ENCODE measurements around the gene KLHL20.

DNA sequence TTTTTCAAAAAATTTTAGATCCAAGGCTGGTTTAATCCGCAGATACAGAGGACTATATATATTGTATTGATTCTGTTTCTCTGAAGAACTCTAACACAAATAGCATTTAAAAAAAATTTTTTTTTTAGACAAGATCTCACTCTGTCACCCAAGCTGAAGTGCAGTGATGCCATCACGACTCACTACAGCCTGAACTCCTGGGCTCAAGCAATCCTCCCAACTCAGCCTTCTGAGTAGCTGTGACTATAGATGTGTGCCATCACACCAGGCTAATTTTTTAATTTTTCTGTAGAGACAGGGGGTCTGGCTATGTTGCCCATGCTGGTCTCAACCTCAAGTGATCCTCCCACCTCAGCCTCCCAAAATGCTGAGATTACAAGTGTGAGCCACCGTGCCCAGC, 48.1 kb upstream of the KLHL20 start:
- TF ChIP-seq ZNF274 (IDR thresholded peaks at IDR 0.05; ENCODE audit: low read depth, low read length) (no peak), YY1 (IDR thresholded peaks at IDR 0.05; ENCODE audit: insufficient read depth, insufficient read length) (no peak)

All from NT2/D1 (cell line).